GM19395 (cell line): ENCODE data around the gene SQSTM1.
"Not testable (repeated sequence)": the region's sequence is repeated elsewhere in the genome, so short reads cannot be mapped to it uniquely, and the experiment has no call there.

Source experiments
- ATAC-seq: cut with Tn5 transposase; IDR thresholded peaks from one replicate; pipeline ENCODE4 v1.9.1; 2021; ENCODE audit warnings: mild to moderate bottlenecking, moderate library complexity; ENCODE audit not compliant: unreplicated experiment

SQSTM1 gene

GRCh38 chr5:179841621-179842020 is 20.9 kb downstream of the SQSTM1 start:
- no peak for ATAC-seq

DNA sequence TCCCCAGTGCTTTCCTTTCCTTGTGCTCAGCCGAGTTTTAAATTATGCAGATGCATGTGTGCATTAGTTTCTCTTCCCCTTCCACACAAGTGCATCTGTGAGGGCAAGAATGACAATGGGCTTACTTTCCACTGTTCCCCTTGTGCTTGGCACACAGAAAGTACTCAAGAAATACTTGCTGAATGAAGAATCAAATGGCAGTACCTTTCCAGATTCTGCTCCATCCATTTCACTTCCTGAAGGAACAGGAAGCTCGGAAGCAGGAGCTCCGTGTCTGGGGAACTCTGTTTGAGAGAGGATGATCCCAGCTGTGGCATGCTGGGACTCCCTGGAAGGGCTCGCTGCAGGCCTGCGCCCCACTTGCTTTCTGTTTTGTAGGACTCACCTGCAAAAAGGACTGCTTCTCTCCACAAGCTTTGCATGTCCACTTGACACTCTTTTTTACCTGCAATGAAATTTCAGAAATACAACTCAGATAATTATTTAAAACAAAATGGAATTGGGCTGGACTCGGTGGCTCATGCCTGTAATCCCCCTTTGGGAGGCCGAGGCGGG is 32.4 kb downstream of the SQSTM1 start:
- peak; percentile 94 for ATAC-seq

- ATAC-seq, result no peak
Measured at GRCh38 chr5:179854356-179854755, 33.7 kb downstream of the SQSTM1 start.

GRCh38 chr5:179858241-179858585 is 37.5 kb downstream of the SQSTM1 start:
- ATAC-seq, result peak; percentile 66

DNA sequence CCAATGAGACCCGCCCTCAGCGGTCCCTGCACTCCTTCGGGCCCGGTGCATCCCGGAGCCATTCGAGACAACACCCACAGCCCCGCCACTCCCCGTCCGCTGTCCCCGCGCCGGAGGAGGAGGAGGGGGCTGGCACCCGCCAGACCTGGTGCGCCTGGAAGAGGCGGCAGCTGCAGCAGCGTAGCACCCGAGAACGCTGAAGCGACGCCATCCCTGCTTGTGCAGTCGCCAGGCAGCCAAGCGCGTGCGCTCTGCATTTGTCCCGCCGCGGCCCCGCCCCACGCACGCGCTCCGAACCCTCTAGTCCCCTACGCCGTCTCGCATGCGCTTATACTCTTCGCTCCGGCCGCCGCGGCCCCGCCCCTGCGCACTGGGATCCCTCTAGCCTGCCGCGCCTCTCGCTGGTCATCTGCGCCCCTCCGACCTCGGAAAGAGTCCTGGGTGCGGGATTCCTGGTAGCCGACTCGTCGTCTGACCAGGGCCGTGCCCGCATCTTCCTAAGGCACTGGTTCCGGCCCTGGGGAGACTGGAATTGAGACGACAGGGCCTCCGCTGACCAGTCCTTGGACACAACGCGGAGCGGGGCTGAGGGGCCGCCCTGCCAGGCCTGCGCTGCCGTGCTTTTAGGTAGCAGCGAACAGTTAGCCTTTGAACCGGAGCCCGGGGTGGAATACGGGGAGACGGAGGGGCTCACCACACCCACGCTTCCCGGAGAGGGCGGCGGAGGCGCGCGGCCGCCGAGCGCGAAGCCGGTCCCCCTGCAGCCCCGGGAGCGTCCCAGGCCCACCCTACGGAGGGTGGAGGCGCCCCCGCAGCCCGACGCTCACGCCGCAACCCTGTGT is 38.1 kb downstream of the SQSTM1 start, which contains the start of gene MRNIP:
Gene MRNIP, minus strand, starts transcription at position 232 of the 842 bp plus-strand sequence. Its CDS starts 21 bp downstream, at position 211.
- peak; percentile 94 for ATAC-seq

- no peak for ATAC-seq
Measured at GRCh38 chr5:179860301-179860700, 39.6 kb downstream of the SQSTM1 start.

GRCh38 chr5:179862296-179862695 is 41.6 kb downstream of the SQSTM1 start:
- ATAC-seq, result no peak

- ATAC-seq, result no peak
Measured at GRCh38 chr5:179862891-179863290, 42.2 kb downstream of the SQSTM1 start.

GRCh38 chr5:179863449-179864085 is 42.9 kb downstream of the SQSTM1 start:
- ATAC-seq, result no peak

- ATAC-seq, result no peak
Measured at GRCh38 chr5:179864686-179865085, 44.0 kb downstream of the SQSTM1 start.

DNA sequence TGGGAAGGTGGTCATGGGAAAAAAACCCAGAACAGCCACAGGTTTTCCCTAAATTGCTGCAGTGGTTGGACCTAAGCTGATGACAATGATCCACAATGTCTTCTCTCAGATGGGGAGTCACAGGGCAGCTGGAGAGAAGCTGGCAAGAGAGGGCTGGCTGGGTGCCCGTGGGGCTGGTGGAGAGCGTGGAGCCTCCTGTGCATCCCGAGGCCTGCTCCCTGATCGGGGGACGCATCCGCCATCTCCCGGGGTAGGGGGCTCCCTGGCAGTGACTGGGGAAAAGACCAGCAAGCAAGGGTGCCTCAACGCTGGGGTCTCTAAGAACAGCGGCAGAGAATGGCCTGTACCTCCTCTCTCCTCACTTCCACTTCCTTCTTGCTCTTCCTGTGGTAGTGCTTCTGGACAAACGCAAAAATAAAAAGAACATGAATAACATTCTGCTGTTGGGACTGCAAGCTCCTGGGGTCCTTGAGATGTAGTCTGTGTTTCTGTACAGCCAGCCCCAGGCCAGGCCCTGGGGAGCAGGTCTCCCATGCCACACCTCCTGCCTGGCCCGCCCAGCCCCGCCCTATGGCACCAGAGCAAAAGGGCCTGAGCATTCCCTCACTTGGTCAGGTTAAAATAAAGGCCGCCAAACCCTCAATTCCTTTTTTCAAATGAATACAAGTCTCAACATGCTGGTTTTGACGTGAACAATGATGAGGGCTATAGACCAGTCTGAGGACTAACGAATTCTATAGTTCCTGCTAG is 45.0 kb downstream of the SQSTM1 start:
- no peak for ATAC-seq

DNA sequence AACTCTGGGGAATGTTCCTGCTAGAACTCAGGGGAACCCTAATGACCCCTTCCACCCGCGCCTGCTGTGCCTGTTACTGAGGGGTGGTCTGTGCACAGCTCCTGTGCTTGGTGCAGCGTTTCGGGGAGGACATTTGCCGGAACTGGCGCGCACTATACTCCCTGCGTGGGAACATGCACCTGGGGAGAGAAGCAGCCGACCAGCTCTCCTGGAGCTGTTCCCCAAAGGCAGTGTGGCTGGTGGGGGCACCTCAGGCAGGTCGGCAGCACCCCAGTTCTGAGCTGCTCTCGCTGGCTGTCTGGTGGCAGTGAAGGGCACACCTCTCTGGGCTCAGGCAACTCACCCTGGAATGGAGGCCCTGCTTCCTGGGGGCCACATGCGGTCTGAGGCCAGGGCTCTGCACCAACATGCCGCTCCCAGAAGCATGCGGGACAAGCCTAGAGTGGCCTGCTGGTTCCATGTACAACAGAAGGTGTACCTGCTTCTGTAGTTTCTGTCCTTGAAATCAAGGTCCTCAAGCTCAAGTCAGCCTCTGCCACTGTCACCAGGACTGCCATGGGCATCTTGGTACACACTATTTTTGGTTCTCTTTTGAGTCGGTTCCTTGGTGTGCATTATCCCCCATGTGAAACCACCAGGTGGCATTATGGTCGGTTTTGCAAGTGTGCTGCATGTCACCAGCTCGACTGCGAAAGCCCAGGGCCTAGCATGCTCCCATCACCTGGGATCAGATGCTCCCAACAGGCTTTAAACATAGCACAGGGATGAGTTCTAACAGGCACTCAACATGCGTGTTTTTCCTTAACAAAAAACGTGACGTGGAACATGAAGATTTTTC is 45.8 kb downstream of the SQSTM1 start:
- ATAC-seq, result no peak

- no peak for ATAC-seq
Measured at GRCh38 chr5:179867079-179867465, 46.4 kb downstream of the SQSTM1 start.

GRCh38 chr5:179867476-179867875 is 46.8 kb downstream of the SQSTM1 start:
- no peak for ATAC-seq

DNA sequence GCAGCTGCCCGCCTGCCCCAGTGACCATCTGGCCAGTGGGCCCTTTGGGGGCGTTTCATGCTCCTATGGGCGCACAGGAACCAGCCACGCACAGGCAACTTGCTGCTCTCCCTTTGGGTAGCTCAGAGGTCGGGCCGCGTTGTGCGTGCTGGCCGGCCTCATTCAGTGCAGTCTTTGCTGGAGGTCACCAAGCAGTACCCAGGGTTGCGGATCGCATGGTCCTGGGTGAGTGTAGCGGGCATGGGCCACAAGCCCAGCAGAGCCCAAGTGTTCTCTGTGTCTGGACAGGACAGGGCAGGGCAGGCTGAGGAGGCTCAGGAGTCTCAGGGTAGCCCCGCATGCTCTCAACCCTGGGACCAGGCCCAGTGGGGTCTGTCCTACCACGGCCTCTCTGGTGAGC is 47.8 kb downstream of the SQSTM1 start:
- ATAC-seq, result no peak

GRCh38 chr5:179869101-179869500 is 48.4 kb downstream of the SQSTM1 start:
- ATAC-seq, result no peak

- no peak for ATAC-seq
Measured at GRCh38 chr5:179869641-179870402, 49.1 kb downstream of the SQSTM1 start.

GRCh38 chr5:179870403-179870903 is 49.7 kb downstream of the SQSTM1 start:
- no peak for ATAC-seq

DNA sequence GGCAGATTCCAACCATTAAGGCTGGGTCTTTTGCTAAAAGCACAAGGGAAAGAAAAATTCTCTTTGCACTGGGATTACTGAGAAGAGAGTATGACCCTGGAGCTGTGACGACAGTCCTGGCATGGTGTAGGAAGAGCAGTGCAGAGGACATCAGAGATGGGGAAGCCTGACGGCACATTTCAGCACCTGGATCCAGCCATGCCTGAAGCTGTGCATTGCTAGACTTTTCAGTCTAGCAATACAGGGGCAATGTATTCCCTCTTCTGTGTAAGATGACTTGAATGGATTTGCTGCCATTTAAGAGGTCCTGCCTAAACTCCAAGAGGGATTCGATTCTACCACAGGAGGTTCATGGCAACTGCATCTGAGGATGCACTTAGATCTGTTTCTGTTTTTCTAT is 50.2 kb downstream of the SQSTM1 start:
- ATAC-seq, result no peak

DNA sequence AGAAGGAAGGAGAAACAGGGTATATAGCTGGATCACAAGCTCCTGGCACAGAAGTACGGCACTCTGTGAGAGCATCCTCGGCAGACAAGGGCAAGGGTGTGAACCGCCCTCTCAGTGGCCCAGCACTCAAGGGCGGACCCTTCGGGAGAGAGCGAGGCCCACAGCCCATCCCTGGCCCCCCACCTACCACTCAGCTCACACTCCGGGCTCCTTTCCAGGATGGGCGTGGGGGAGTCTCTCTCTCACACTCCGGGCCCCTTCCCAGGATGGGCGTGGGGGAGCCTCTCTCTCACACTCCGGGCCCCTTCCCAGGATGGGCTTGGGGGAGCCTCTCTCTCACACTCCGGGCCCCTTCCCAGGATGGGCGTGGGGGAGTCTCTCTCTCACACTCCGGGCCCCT is 50.8 kb downstream of the SQSTM1 start:
- not testable (repeated sequence) for ATAC-seq
